GOT3 (cell line): Measurements from ENCODE around the gene RGL1.

Experiments
- DNase-seq: peaks from one replicate; lab custom pipeline; 2025; ENCODE audit warnings: mixed read lengths; lab: John Stamatoyannopoulos, UW

RGL1 gene

DNA sequence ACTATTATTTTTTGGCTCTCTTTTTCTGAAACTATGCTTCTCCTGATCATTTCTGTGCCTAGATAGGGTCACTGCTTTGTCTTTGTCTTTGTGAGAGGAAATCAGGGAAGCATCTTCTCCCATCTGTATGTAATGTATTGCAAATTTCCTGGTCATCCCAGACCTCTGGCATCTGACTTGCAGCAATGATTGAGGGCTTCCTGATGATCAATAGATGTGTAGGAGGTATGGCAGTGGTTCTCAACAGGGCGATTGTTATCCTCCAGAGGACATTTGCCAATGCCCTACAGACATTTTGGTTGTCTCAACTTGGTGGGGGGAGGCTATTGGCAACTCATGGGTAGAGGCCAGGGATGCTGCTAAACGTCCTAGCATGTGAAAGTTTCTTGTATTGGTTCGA lies 64.7 kb downstream of the RGL1 start:
- no peak for DNase-seq

DNA sequence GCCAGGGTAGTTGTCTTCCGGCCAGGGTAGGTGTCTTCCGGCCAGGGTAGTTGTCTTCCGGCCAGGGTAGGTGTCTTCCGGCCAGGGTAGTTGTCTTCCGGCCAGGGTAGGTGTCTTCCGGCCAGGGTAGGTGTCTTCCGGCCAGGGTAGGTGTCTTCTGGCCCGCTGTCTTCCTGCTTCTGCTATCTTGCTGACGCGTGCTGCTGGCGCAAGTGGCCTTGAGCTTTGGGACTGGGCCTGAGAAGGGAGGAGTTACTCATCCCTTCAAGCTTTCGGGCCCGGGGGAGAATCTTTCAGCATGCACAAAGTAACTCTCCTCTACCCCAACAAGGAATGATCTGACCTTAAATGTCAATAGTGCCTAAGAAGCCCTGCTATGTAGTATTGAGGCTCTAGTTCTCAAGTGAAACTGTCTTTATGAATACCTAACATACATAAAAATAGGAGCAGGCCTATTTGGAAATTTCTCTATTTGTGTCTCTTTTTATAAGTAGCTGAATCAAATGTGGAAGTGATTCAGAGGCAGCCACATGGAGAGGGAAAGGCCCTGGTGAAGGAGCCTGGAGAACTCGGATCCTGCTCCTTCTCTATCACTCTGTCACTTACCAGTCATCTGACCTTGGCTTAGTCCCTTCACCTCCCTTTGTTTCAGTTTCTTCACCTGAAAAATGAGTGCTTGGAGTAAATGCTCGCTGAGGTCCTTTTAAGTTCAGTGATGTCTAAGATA lies 65.6 kb downstream of the RGL1 start:
- DNase-seq, result no peak

DNA sequence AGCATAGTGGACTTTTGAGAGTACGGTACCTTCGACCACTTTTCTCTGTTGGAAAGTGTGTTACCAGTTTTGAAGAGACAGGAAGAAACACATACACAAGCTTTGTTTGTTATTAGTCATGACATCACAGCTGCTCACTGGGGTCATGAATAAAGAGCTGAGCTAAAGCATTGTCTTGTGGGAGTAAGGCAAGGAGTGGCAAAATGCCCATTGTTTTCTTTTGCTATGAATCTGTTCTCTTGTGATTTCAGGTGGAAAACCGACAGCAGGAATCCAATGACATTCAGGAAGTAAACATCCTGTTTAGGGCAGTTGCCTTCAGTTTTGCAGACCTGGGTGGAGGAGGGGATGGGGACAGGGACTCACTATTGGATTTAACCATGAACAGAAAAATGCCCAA lies 66.2 kb downstream of the RGL1 start:
- DNase-seq, result no peak

DNA sequence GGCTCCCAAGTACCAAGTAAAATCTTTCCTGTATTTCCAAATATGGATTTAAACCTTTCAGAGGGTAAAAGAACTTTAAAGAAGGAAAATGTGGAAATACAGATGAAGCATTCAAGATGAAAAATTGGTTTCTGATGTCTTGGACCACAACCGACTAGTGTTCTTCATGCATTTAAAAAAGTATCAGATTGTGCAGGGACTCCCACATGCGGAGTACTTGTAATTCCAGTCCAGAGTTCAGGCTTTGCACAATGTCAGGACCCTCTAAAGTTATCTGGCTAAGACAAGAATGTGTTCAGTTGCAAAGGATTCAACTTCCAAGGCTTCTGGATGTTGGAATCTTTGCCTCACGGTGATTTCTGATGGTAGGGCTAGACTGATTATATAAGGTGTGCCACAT lies 66.7 kb downstream of the RGL1 start:
- DNase-seq, result no peak

DNA sequence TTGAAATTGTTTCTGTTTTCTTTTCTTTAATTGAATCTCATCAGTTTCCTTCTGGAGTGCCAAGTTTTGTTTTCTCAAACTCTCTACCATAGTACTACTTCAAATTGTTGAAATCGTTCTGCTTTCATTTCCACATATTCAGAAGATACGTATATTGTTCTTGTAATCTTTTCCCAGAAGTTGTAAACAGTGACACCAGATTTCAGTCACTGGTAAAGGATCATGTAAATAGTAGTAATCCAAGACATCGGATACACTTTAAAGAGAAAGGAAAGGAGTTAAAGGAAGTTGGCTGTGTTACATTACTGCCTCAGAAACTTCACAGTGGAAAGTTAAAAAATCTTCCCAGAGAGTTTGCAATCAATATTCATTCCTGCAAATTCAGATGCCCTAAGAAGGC lies 67.5 kb downstream of the RGL1 start:
- DNase-seq, result no peak

DNA sequence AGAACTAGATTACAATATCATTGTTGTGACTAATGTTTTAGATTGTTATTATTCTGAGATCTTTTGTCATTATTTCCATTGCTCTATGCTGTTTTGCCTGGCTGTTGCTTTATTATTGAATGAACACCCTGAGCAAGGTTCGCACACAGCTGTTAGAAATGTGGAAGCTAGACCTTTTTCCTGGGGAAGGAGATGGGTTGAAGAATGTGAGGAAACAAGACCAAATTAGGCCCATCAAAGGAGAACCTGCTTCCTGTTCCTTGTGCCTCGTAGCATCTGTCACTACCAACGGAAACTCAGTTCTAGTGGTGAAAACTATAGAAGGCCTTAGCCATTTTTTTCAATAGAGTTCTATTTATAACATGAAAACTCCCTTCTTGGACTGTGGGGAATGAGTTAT lies 68.7 kb downstream of the RGL1 start:
- DNase-seq, result no peak

DNA sequence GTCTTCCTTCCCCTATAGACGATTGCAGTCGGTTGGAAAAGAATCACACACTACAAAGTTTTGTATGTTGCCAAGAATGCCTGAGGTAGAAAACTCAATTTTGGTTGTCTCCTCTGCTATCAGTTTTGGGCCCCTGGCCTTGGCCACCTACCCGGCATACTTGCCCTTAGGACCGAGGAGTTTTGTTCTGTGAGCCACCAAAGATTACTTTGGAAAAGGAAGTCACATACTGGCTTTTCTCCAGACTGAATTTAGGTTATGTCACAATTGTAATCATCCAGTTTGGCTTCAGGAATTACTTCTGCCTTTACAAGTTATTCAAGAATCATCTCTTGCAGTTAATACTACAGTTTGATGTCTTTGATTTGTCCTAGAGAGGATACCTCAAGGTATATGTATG lies 71.4 kb downstream of the RGL1 start:
- no peak for DNase-seq

DNA sequence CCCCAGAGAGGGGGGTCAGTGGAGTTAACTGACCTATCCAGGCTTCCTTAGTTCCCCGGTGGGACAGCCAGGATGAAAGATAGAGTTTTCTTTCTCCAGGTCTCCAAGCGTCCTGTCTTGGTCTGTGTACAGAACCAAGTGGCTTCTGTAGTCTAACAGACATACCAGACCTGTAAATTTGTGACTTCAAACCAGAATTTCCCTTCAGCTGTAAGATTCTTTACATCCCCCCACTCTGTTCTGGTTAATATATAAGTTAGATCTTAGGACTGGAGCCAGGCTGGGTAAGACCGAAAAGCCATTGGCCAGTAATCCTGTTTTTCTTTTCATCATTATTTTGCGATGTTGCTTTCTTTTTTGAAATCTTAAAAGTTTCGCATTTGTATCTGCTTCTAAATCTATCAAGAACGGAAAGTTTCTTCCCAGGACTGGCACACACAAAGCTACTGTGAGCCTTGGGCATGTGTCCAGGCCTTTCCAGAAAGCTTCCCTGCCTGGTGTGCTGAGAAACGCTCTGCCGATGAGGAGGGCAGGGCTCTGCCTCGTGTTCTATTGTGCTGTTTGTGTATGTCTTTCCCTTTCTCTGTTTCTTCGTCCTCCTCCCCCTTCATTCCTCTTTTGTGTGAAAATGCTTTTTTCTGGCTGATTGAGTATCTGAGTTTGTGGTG lies 72.3 kb downstream of the RGL1 start:
- DNase-seq, result no peak

DNA sequence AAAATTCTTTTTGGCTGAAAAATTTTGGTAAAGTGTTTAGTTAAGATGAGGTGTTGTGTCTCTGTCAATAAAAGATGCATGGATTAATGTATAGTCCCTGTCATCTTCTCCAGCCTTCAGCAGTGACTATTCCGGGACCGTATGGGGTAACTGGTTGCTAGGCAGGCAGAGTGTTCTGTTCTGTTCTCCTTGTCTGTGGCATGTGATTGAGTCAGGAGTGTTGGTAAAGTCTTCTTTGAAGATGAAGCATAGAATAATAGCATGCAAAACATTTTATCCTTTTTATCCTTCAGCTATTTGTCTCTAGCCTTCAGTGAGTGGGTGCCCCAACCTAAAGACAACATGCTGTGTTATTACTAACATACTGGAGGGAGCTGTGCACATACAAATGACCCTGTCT lies 74.6 kb downstream of the RGL1 start:
- no peak for DNase-seq

DNA sequence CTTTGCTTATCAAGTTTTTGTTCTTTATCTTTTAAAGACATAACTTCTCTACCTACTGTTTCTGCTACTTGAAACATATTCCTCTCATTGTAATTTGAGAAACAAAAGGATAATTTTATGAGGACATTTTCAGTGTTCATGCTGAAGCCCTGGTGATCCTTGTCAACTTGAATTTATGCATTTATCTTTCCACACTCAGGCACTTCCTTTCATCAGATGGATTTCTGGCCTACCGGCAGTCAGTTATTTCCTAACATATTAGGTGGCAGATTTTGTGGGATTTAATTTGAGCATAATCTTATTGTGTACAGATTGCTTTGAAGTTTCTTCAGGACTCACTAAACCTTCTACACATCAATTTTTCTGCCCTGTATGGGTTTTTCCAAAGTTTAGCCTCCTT lies 75.0 kb downstream of the RGL1 start:
- DNase-seq, result no peak

DNA sequence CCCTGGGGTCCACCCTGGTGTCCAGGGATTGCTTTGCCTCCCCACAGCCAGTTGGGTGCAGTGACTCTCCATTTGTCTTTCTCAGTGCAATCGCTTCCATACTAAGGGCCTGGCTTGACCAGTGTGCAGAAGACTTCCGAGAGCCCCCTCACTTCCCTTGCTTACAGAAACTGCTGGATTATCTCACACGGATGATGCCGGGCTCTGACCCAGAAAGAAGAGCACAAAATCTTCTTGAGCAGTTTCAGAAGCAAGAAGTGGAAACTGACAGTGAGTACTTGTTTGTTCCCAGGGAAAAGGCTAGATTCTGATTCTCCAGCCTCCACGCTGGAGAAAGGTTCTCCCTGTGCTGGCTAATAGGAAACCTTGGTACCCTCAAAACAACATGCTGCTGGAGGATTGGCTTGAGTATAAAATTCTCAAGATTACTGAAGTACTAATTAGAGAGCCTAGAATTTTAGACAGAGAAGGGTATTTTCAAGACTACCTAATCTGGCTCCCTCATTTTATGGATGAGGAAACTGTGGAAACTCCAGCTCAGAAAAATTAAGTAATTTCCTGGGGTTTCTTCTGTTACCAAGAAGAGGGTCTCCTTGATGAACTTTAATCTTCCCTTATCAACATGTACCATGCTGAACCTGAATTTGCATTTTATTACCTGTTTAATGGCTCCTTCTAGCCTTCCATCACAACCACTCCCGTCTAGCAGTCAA lies 75.8 kb downstream of the RGL1 start:
- DNase-seq, result no peak

DNA sequence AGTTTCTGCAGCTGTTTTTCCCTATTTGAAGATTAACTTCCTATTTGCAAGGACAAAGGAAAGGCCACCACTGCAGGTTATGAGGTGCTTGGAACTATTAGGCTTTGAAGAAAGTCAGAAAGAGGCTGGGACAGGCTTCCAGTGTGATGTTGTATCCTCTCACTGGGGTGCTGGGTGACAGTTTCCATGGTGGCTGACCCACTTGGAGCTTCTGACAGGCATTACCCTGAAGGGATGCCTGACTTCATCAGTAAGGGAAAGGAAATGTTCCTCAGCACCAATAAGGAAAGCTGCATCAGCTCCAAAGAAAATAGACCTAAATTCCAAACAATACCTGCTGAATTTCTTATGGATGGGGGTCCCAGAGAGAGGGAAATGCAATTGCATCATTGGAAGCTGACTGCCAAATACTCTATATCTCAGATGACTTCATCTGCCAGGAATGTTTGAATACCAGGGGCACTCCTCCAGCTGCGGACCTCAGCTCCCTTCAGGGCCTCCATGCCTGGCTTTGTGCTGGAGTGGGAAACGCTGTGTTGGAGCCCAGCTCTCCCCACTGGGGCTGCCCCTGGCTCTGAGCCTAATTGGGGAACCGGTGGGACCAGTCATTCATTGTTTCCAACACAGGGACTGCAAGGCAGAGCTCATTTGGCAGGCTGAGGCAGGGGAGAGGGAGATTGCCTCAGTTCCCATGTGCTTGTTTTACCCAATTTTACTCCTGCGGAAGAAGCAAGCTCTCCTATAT lies 76.6 kb downstream of the RGL1 start:
- DNase-seq, result no peak

DNA sequence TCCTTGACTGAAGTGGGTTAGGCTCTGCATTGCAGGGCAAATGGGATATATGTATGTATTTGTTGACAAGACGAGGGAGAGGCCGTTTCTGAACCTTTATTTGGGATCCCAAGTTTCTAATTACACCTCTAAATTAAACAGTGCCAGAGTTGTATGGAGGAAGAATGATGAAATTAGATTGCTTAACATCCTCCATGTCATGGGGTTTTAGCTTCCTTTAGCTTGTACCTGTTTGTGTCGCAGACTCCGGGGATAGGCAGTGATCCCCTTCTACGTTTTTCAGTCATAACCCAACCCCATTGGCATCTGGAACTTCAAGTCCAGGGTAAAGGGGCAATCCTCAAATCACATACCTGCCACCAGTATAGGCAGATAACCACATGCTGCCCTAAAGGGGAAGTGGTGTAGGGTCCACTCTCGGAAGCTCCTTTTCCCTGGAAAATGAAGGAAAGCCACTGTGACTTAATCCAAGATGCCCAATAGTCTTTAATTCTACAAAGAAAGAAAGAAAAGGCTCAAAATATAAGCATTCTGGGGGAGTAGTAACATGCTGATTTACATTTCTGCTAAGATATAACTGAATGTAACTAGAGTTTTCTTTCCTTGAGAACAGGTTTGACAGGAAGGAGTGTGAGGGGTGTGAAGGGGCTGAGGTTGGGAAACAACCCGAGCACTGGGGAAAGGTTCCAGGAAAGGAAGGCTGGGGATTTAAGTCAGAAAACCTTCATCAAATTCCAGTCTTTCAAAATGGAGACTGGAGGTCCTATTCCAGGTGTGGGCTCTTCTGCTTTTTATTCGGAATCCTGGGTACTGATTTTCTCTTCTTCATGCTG lies 77.6 kb downstream of the RGL1 start:
- DNase-seq, result no peak

DNA sequence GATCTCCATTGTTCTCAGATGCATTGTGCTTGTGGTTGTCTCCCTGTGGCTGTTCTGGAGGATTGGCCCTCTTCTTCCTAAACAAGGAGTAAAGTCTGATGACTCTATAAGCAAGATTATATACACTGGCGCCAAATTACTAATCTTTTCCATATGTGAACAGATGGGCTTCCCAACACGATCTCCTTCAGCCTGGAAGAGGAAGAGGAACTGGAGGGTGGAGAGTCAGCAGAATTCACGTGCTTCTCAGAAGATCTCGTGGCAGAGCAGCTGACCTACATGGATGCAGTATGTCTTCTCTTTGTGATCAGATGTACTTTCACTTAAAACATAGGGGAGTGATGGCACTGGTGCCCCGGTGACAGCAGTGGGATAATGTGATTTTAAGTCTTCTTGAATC lies 78.7 kb downstream of the RGL1 start:
- DNase-seq, result no peak

DNA sequence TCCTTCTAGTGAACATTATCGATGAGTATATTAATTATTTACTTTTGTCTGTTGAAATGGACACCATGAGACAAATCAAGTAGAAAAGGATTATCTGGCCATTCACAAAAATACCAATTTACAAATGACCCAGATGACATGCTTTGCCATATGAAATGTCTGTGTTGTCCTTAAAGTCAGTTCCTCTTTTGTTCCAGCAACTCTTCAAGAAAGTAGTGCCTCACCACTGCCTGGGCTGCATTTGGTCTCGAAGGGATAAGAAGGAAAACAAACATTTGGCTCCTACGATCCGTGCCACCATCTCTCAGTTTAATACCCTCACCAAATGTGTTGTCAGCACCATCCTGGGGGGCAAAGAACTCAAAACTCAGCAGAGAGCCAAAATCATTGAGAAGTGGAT lies 79.6 kb downstream of the RGL1 start:
- no peak for DNase-seq

DNA sequence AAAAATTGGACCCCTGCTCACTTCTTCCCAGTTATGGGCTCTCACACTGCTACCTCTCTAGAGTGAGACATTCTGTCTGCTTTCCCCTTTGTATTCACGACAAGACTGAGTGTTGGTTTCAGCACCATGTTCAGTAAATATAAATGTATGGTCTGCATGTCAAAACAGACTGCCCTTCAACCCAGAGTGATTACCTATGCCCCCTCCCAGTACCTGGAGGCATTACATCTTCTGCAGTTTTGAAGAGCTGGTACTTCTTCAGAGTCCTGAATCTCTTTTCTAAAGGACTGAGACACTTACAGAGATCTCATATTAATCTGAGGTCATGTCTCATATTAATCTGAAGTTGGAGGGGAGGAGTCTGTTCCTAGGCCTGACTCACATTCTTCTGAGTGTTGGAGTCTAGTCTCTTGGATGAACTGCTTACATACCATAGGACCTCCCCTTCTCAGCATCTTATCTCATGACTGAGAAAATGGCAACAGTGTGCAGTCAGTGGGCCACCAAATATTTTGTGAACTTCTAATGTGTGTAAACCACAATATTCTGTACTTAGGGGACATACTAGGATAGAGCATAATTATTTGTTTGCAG lies 80.3 kb downstream of the RGL1 start:
- no peak for DNase-seq

DNA sequence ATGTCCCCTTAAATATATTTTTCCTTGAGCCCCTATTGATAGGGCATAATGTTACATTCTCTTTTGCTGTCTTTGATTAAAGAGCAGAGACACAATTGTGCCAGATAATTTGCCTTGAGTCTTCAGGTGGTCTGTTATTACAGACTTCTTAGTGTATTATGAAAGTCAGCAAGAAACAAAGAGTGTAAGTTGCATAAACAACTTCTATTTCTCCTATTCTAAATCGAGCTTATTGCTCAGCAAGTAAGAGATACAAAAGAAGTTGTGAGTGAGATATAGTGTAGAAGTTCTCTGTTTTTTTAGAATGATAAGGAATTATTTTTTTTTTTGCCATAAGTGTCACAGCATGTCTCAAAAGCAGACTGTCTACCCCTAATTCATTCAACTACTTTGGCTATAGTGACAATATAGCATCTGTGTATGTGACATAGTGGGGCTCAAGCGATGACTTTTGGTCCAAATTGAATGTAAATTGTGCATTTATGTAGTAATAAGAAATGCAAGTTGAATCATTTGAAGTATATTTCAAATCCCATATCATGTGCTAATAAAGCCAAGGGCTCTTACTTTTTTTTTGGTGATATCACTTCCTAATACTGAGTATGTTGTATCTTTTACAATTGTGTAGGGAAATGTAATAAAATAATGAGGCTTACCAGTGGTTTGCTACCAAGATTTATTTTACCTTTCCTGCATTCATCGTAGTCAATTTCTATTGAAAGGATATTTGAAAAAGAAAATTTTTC lies 81.3 kb downstream of the RGL1 start:
- DNase-seq, result no peak

DNA sequence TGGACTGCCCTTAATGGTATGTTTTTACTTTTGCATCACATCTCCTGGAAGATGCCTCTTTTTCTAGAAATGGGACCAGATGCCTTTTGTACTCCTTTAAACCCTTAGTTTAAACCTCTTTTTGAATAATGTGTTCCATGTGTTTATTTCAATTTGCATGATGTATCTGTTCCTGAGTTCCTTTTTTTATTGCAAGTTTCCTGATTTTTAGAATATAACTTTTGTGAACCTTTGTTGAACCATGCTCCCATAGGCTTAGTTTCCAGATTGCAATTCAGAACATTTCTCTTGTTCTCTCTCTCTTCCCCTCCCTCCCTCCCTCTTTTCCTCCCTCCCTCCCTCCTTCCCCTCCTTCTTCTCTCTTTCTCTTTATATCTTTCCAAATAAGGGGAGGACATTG lies 81.9 kb downstream of the RGL1 start:
- no peak for DNase-seq

DNA sequence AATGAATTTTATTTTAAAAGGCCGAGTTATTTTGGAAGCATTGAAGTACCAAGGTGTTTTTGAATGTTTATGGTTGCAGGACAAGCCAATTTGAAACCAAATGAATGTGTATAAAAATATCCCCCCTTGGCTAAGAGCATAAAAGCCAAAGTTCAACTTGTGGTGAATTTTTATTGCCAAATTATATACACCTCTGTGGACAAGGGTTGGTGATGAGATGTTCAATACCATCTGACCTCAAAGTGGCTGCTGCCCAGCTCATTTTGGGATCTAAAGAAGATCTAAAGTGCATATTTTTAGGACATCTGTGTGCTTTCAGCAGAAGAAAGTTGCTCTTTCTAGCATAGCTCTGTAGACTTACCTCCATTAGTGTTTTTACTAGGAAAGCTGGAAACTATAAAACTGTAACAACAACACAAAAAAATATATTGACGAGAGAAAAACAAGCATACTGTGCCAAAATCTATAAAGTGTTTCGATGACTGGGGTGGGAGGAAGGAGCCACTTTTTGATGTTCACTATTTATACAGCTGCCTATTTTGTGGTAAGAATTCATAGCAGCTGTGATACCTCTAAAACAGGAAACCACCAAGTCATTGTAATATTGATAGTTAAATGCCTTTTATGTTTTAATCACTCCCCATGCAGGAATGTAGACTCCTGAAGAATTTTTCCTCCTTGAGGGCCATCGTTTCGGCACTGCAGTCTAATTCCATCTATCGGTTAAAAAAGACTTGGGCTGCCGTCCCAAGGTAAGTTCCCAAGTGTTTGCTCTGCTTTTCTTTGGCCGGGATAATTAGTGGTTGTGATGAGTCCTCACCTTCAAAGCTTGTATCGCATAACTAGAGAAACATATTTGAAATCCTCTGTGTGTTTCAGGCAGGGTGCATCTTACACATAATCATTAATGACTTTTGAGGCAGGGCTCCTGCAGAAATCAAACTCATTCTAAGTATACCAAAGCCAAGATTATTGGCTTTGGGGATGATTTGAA lies 83.2 kb downstream of the RGL1 start:
- no peak for DNase-seq
